GDM1 (cell line): ENCODE measurements around the gene UBE2QL1.

Source experiments
- DNase-seq: peaks from one replicate; lab custom pipeline; 2025; lab: John Stamatoyannopoulos, UW

Gene UBE2QL1

GRCh38 chr5:6539060-6539459 lies 90.4 kb downstream of the UBE2QL1 start:
- no peak for DNase-seq

- no peak for DNase-seq
Measured at GRCh38 chr5:6540111-6540827, 91.6 kb downstream of the UBE2QL1 start.

GRCh38 chr5:6541256-6542013 lies 92.8 kb downstream of the UBE2QL1 start:
- no peak for DNase-seq

GRCh38 chr5:6542421-6543345 lies 94.0 kb downstream of the UBE2QL1 start:
- DNase-seq, result no peak

- no peak for DNase-seq
Measured at GRCh38 chr5:6543346-6543730, 94.7 kb downstream of the UBE2QL1 start.

GRCh38 chr5:6543830-6544560 lies 95.3 kb downstream of the UBE2QL1 start:
- no peak for DNase-seq
